GM12878 (cell line): ENCODE measurements around the gene SLX4IP.

ENCODE experiments used
- CEBPB ChIP-seq, 2 experiments: fragments of 150-350 bp in 1 of 2; IDR thresholded peaks; 2 replicates each; pipeline ENCODE4 v1.6.1; 2012 to 2014; ENCODE audit warnings: low read depth in 2 of 2, low read length in 2 of 2, borderline replicate concordance in 1 of 2, inconsistent platforms in 1 of 2
- EGR1 ChIP-seq, 2 experiments: IDR thresholded peaks; 1 replicate in 1 of 2; 2 replicates in 1 of 2; pipeline ENCODE4 v1.6.1; 2011 to 2012; ENCODE audit warnings: low read depth in 2 of 2, low read length in 2 of 2, borderline replicate concordance in 1 of 2, mild to moderate bottlenecking in 1 of 2, moderate library complexity in 1 of 2
- MAX ChIP-seq: IDR thresholded peaks from 2 replicates; pipeline ENCODE4 v1.6.1; 2012; ENCODE audit warnings: low read depth, low read length, improper control_type of control experiment
- POLR2A ChIP-seq: IDR thresholded peaks from 2 replicates; pipeline ENCODE4 v1.6.1; 2011; ENCODE audit warnings: low read depth, mild to moderate bottlenecking, low read length
- POLR2AphosphoS5 ChIP-seq: IDR thresholded peaks from 2 replicates; pipeline ENCODE4 v1.6.1; 2011; ENCODE audit warnings: mild to moderate bottlenecking, low read length, inconsistent platforms
- RFX5 ChIP-seq: IDR thresholded peaks from 2 replicates; pipeline ENCODE4 v1.6.1; 2011; ENCODE audit warnings: low read depth, low read length, improper control_type of control experiment
- TCF3 ChIP-seq: IDR thresholded peaks from 2 replicates; pipeline ENCODE4 v1.6.1; 2012; ENCODE audit warnings: low read depth, mild to moderate bottlenecking, low read length, borderline replicate concordance; ENCODE audit not compliant: insufficient read depth
- YY1 ChIP-seq: IDR thresholded peaks from 2 replicates; pipeline ENCODE4 v1.6.1; 2011; ENCODE audit warnings: low read depth, mild to moderate bottlenecking, low read length
- TF ChIP-seq, protein P1 (sequence below), 3 experiments: IDR thresholded peaks in 2 of 3; conservative IDR thresholded peaks in 1 of 3; 2 replicates each; pipeline ENCODE4 v1.5.1; 2011; ENCODE audit warnings: low read depth in 3 of 3, low read length in 3 of 3, mild to moderate bottlenecking in 3 of 3, control low read depth in 2 of 3, moderate library complexity in 2 of 3, inconsistent platforms in 1 of 3, mixed read lengths in 1 of 3; ENCODE audit not compliant: control insufficient read depth in 2 of 3, insufficient read depth in 1 of 3; ENCODE audit errors: extremely low read depth in 1 of 3

GRCh38 chr20:10629946-10630650, 195.0 kb downstream of the SLX4IP start:
- TF ChIP-seq YY1 (no peak), TCF3 (no peak), EGR1 (IDR thresholded peaks at IDR 0.05; ENCODE audit: borderline replicate concordance in 1 of 2, low read depth in 2 of 2, low read length in 2 of 2) (no peak), POLR2A (no peak), MAX (no peak), RFX5 (no peak), POLR2AphosphoS5 (no peak), CEBPB (IDR thresholded peaks at IDR 0.05; ENCODE audit: borderline replicate concordance in 1 of 2, low read depth in 2 of 2, low read length in 2 of 2) (no peak)
- TF ChIP-seq, protein P1, sequence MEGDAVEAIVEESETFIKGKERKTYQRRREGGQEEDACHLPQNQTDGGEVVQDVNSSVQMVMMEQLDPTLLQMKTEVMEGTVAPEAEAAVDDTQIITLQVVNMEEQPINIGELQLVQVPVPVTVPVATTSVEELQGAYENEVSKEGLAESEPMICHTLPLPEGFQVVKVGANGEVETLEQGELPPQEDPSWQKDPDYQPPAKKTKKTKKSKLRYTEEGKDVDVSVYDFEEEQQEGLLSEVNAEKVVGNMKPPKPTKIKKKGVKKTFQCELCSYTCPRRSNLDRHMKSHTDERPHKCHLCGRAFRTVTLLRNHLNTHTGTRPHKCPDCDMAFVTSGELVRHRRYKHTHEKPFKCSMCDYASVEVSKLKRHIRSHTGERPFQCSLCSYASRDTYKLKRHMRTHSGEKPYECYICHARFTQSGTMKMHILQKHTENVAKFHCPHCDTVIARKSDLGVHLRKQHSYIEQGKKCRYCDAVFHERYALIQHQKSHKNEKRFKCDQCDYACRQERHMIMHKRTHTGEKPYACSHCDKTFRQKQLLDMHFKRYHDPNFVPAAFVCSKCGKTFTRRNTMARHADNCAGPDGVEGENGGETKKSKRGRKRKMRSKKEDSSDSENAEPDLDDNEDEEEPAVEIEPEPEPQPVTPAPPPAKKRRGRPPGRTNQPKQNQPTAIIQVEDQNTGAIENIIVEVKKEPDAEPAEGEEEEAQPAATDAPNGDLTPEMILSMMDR (IDR thresholded peaks at IDR 0.05 in 2 of 3, conservative IDR thresholded peaks at IDR 0.05 in 1 of 3; ENCODE audit: control insufficient read depth in 2 of 3, extremely low read depth in 1 of 3, insufficient read depth in 1 of 3, low read depth in 3 of 3, low read length in 3 of 3), result no peak
